SJCRH30 (cell line): ENCODE data around the gene TTF2. TPM values are rescaled to one million over a fixed set of nuclear protein-coding genes. Genes with fewer than 3 reads are reported as not detected.

ENCODE experiments used
- DNase-seq, 2 experiments: peaks; one replicate each; pipeline ENCODE4 v3.0.0-alpha.2; 2015 to 2020
- H3K27ac ChIP-seq: fragments of 250-450 bp; sonication (Bioruptor Pico); 2 replicates; pipeline ENCODE4 v1.5.1; 2020; ENCODE audit warnings: mild to moderate bottlenecking, moderate library complexity
- H3K27me3 ChIP-seq: fragments of 250-450 bp; sonication (Bioruptor Pico); 2 replicates; pipeline ENCODE4 v1.5.1; 2020; ENCODE audit warnings: mild to moderate bottlenecking, moderate library complexity
- H3K36me3 ChIP-seq: fragments of 250-450 bp; sonication (Bioruptor Pico); 2 replicates; pipeline ENCODE4 v1.5.1; 2020; ENCODE audit warnings: mild to moderate bottlenecking, moderate library complexity
- H3K4me1 ChIP-seq: fragments of 250-450 bp; sonication (Bioruptor Pico); 2 replicates; pipeline ENCODE4 v1.5.1; 2020; ENCODE audit warnings: mild to moderate bottlenecking, moderate library complexity
- H3K4me3 ChIP-seq: fragments of 250-450 bp; sonication (Bioruptor Pico); 2 replicates; pipeline ENCODE4 v1.5.1; 2020; ENCODE audit warnings: mild to moderate bottlenecking, moderate library complexity
- H3K9me3 ChIP-seq: fragments of 250-450 bp; sonication (Bioruptor Pico); replicated peaks from 2 replicates; pipeline ENCODE4 v1.5.1; 2020; ENCODE audit warnings: mild to moderate bottlenecking, moderate library complexity
- total RNA-seq: library from RNA; depleted of rRNA; stranded (reverse); fragments of >200 nt; shearing (Covaris generic); gene quantifications from 2 replicates; pipeline ENCODE4 v1.2.3, GENCODE V29; 2014; rRNA removed

TTF2 gene
- total RNA-seq = 58.4 and 61.3 TPM in 2 replicates

DNA sequence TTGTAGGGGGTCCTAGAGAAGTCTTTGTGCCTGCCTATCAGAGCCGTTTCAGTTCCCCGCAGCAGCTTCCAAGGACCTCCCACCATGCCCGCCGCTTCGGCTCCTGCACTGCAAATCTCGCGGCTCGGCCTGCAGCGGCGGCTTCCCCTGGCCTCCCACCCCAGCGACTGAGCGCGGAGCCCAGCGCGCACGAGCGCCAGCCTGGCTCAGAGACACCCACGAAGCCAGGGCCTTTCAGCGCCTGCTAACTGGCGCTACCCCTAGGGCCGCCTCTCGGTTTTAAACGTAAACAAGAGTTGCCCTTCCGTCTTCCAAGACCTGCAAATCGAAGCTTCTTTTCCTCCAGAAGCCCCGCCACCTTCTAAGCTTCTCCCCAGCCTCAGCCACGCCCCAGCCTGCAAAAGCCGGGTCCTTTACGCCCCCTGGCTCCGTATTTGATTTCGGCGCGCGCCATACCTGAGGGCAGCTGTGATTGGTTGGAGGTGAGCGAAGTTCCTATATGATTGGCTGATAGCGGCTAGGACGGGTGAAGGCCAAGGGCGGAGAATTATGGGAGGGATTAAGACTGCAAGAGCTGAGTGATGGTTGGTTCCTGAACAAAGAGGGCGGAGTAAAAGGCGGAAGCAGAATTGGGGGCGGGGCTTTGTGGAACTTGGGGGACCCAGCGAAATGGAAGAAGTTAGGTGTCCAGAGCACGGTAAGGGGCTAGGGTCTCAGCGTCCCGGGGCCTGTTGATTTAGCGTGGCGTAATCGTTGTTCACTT is at the start of gene TTF2:
Gene TTF2, plus strand, starts transcription at position 649 of the 763 bp plus-strand sequence. Its CDS starts 21 bp downstream, at position 670.
- H3K4me3 ChIP-seq = peak within 1 kb of the TSS; percentile 75
- H3K36me3 ChIP-seq = peaks cover 5% of the 10 kb centered on the region; the same call in 1 of the 2 replicates
- H3K27me3 ChIP-seq = no peaks in the 10 kb centered on the region
- peaks cover 10% of the 10 kb centered on the region for H3K4me1 ChIP-seq
- peak within 1 kb of the TSS; percentile 77 for H3K27ac ChIP-seq
- no peaks in the 10 kb centered on the region for H3K9me3 ChIP-seq
- DNase-seq = peak; percentile 98 to 100

DNA sequence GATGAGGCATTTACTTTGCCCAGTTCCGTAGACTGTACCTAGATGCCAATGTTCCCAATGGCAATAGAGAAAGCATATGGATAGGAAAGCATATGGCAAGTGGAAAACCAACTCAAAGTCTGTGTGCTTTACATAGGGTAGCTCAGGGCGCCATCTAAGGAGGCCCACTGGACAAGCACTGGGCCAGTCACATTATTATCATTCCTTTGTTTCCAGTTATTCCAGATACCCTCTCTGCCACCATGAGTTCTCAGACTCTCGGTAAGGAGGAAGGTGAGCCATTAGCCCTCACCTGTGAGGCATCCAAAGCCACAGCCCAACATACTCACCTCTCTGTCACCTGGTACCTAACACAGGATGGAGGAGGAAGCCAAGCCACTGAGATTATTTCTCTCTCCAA is 48.8 kb upstream of the TTF2 start:
- Histone ChIP-seq H3K27me3 (no peaks in the 10 kb centered on the region), H3K36me3 (no peaks in the 10 kb centered on the region)

DNA sequence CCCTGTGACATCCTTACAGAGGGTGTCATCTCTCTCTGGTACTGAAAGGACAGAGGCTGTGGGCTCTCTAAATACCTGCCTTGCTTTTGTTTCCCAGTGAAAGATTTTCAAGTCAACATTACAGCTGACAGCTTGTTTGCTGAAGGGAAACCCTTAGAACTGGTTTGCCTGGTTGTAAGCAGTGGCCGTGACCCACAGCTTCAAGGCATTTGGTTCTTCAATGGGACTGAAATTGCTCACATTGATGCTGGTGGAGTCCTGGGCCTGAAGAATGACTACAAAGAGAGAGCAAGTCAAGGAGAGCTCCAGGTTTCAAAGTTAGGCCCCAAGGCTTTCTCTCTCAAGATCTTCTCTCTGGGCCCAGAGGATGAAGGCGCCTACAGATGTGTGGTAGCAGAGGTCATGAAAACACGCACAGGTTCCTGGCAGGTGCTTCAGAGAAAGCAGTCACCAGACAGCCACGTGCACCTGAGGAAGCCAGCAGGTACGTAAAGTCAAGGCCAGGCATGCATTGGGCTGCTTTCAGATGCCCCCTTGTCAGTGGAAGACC is 46.7 kb upstream of the TTF2 start:
- H3K4me1 ChIP-seq = peaks cover 12% of the 10 kb centered on the region
- H3K27me3 ChIP-seq = no peaks in the 10 kb centered on the region
- H3K36me3 ChIP-seq = no peaks in the 10 kb centered on the region
- no peak for DNase-seq
- H3K27ac ChIP-seq = no peak overlapping the region
- H3K9me3 ChIP-seq = no peaks in the 10 kb centered on the region
- no peak overlapping the region for H3K4me3 ChIP-seq

More for the DNA sequence above, 48.8 kb upstream of the TTF2 start:
- H3K4me3 ChIP-seq = no peak overlapping the region
- no peak for DNase-seq
- H3K4me1 ChIP-seq = no peaks in the 10 kb centered on the region
- no peak overlapping the region for H3K27ac ChIP-seq
- no peaks in the 10 kb centered on the region for H3K9me3 ChIP-seq

DNA sequence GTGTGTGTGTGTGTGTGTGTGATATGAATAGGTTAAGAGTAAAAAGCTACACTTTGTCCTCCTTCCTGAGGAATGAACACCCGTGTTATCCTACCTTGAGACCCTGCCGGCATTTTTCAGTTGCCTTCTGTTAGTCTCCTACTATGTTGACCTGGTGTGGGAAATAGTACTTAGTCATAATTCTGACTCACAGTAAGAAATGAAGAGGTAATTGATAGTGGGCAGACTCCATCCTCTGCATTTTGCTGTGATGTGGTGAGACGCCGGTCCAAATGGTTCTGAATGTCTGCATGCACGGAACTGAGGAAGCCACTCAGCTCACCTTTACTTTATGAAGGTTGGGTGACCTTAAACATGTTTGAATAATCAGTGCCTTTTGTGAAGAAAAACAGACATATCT is 45.9 kb upstream of the TTF2 start:
- Histone ChIP-seq H3K27me3 (no peaks in the 10 kb centered on the region), H3K4me3 (no peak overlapping the region), H3K36me3 (no peaks in the 10 kb centered on the region), H3K9me3 (no peaks in the 10 kb centered on the region), H3K4me1 (peaks cover 13% of the 10 kb centered on the region), H3K27ac (no peak overlapping the region)
- no peak for DNase-seq

DNA sequence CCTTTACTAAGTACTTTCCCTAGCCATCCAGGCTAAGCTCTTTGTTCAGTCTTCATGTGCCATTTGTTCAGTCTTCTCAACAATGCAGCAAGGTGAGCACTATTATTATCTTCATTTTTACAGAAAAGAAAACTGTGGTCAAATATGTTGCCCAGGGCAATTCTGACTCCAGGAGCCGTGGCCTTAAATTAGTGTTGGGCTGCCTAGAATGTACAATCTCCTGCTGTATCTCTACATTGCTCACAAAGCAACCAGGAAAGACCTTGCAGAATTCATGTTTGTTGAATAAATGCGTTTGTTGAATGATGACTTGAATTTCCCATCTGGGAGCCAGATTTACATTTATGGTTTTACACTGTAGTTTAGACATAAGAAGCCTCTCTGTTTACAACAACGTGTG is 44.4 kb upstream of the TTF2 start:
- no peaks in the 10 kb centered on the region for H3K27me3 ChIP-seq
- no peak overlapping the region for H3K4me3 ChIP-seq
- no peak for DNase-seq
- H3K27ac ChIP-seq = no peak overlapping the region
- no peaks in the 10 kb centered on the region for H3K36me3 ChIP-seq
- H3K9me3 ChIP-seq = no peaks in the 10 kb centered on the region
- H3K4me1 ChIP-seq = peaks cover 13% of the 10 kb centered on the region

DNA sequence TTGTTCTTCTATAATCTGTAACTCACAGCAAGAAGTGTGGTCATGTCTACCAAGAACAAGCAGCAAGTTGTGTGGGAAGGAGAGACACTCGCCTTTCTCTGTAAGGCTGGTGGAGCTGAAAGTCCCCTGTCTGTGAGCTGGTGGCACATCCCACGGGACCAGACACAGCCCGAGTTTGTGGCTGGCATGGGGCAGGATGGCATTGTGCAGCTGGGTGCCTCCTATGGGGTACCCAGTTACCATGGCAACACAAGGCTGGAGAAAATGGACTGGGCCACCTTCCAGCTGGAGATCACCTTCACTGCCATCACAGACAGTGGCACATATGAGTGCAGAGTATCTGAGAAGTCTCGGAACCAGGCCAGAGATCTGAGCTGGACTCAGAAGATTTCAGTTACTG is 43.1 kb upstream of the TTF2 start:
- Histone ChIP-seq H3K4me1 (peaks cover 13% of the 10 kb centered on the region), H3K27ac (peak overlapping the region; percentile 59), H3K27me3 (no peaks in the 10 kb centered on the region), H3K4me3 (no peak overlapping the region), H3K9me3 (no peaks in the 10 kb centered on the region), H3K36me3 (no peaks in the 10 kb centered on the region)
- no peak for DNase-seq

DNA sequence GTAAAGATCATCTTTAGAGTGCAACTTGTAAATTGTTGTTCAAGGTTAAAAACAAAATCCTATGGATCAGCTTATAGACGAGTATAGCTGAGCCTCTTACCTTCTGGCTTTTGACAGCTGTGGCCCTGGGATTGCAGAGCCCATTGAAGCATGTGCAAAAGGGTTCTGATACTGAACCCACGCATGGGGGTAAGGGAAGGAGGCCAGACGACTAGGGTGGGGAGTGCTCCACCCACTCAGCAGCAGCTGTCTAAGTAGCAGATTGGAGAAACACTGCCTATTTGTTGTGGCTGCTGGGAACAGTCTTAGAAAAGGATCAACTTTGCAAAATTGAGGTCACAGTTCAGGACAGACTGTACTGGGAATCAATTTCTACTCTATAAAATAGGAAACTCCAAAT is 42.5 kb upstream of the TTF2 start:
- Histone ChIP-seq H3K4me1 (peaks cover 13% of the 10 kb centered on the region), H3K27me3 (no peaks in the 10 kb centered on the region), H3K9me3 (no peaks in the 10 kb centered on the region), H3K27ac (peak overlapping the region; percentile 59), H3K36me3 (no peaks in the 10 kb centered on the region), H3K4me3 (no peak overlapping the region)
- DNase-seq = peak; percentile 44 to 75

DNA sequence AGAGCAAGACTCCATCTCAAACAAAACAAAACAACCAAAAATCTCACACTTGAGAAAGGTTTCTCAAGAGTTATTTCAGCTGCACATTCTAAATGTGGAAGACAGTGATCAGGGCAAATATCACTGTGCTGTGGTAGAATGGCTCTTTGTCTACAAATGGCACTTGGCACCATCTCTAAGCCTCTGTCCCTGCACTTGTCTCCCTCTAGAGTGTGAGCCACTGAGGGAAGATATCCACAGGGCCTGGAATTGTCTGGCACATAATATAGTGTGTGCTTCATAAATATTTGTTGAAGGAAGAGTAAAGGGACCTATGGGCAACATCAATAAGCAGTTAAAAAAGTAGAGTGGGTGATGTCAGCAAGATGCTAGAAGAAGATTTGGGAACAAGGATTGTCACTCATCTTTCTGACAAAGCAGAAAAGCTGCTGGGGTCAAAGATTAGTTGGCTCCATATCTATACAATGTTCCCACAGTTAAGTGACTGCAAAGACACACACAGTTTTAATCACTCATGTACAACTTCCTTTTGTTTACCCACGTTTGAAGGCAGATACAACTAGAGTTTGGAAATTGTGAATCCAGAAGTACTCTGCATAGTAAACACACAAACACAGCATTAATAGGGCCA is 39.5 kb upstream of the TTF2 start:
- Histone ChIP-seq H3K27me3 (no peaks in the 10 kb centered on the region), H3K4me3 (no peak overlapping the region), H3K9me3 (no peaks in the 10 kb centered on the region), H3K4me1 (peaks cover 13% of the 10 kb centered on the region), H3K27ac (no peak overlapping the region), H3K36me3 (no peaks in the 10 kb centered on the region)
- no peak for DNase-seq

DNA sequence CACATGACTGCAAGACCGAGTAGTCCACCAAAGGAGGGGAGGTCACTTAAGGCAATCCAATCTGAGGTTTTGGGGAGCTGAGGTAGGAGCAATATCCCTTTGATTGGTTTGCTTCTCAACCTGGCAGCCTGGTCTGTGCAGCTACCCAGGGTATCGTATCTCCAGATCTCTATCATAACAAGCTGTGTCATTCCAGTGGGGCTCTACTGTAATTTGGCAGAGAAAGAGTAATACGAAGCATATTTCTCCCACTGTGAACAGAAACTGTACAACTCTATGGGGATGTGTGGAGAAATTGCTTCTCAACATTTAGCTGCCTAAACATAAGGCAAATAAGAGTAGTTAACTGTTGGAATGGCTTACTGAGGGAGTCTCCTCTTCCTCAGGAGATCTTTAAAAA is 38.0 kb upstream of the TTF2 start:
- no peaks in the 10 kb centered on the region for H3K9me3 ChIP-seq
- H3K27me3 ChIP-seq = no peaks in the 10 kb centered on the region
- no peak overlapping the region for H3K4me3 ChIP-seq
- DNase-seq = no peak
- peaks cover 13% of the 10 kb centered on the region for H3K4me1 ChIP-seq
- no peaks in the 10 kb centered on the region for H3K36me3 ChIP-seq
- H3K27ac ChIP-seq = no peak overlapping the region

DNA sequence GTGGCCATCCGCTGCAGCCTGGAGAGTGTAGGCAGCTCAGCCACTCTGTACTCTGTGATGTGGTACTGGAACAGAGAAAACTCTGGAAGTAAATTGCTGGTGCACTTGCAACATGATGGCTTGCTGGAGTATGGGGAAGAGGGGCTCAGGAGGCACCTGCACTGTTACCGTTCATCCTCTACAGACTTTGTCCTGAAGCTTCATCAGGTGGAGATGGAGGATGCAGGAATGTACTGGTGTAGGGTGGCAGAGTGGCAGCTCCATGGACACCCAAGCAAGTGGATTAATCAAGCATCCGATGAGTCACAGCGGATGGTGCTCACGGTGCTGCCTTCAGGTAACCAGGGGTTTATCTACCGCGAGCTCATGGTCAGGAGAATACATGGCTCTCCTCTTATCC is 34.6 kb upstream of the TTF2 start:
- no peak overlapping the region for H3K4me3 ChIP-seq
- no peaks in the 10 kb centered on the region for H3K4me1 ChIP-seq
- H3K27me3 ChIP-seq = no peaks in the 10 kb centered on the region
- H3K27ac ChIP-seq = no peak overlapping the region
- DNase-seq = no peak
- no peaks in the 10 kb centered on the region for H3K9me3 ChIP-seq
- H3K36me3 ChIP-seq = no peaks in the 10 kb centered on the region

DNA sequence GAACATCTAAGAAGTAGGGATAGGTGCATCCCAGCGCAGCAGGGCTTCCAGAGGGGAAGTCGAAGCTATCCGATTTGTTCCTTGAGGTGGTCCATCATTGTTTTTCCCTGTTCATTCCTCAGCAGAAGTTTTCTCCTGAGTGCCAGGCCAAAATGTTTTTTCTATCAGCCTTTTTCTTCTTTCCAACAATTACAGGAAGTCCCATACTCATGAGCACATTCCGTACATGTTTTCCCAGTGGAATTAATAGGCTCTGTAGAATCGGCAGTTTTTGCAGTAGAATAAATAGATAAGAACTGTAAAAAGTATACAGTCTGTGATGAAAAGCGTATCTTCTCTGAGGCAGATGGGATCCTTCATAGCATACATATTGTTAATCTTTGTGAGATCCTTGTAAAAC is 33.8 kb upstream of the TTF2 start:
- no peak for DNase-seq
- Histone ChIP-seq H3K4me1 (no peaks in the 10 kb centered on the region), H3K4me3 (no peak overlapping the region), H3K27ac (no peak overlapping the region), H3K27me3 (no peaks in the 10 kb centered on the region), H3K36me3 (no peaks in the 10 kb centered on the region), H3K9me3 (no peaks in the 10 kb centered on the region)

DNA sequence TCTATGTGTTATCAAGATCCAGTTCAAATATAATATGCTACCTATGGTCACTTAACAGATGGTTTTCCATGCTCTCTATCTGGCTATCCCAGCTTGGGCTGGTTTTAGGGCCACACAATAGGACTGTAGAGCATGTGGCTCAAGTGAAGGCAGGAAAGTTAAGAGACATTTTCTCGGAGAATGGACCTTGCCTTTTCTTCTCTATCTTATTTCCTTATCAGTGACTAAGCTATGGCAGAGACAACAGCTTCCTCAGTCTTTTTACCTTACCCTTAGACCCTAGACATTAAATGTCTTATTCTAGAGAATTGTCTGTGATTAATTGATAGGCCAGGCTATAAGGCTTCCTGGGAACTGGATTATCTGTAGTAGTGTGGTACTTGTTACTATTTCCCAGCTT is 30.4 kb upstream of the TTF2 start:
- no peaks in the 10 kb centered on the region for H3K4me1 ChIP-seq
- no peak overlapping the region for H3K27ac ChIP-seq
- H3K9me3 ChIP-seq = no peaks in the 10 kb centered on the region
- H3K27me3 ChIP-seq = no peaks in the 10 kb centered on the region
- no peaks in the 10 kb centered on the region for H3K36me3 ChIP-seq
- H3K4me3 ChIP-seq = no peak overlapping the region
- no peak for DNase-seq

DNA sequence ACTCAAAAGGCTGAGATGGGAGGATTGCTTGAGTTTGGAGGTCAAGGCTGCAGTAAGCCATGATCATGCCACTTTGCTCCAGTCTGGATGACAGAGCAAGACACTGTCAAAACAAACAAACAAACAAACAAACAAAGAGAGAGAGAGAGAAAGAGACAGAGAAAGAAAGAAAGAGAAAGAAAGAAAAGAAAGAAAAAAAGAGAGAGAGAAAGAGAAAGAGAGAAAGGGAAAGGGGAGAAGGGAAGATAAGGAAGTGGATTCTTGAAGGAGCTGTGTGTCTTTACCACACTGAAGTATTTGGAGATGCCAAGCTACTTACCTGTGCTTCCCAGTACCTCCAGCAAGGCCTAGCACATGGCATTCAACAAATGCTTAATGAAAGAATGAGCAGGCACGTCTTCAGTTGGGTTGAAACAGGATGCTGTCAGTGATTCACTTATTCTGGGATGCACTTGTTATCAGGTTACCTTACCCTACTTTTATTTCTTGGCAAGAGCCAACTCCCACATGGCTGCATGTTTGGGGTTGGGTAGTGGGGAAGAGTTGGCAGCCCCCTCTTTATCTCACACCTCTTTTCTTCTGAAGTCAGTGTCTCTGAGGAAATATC is 29.8 kb upstream of the TTF2 start:
- DNase-seq = no peak
- Histone ChIP-seq H3K27ac (no peak overlapping the region), H3K27me3 (no peaks in the 10 kb centered on the region), H3K36me3 (no peaks in the 10 kb centered on the region), H3K4me1 (no peaks in the 10 kb centered on the region), H3K4me3 (no peak overlapping the region), H3K9me3 (no peaks in the 10 kb centered on the region)

DNA sequence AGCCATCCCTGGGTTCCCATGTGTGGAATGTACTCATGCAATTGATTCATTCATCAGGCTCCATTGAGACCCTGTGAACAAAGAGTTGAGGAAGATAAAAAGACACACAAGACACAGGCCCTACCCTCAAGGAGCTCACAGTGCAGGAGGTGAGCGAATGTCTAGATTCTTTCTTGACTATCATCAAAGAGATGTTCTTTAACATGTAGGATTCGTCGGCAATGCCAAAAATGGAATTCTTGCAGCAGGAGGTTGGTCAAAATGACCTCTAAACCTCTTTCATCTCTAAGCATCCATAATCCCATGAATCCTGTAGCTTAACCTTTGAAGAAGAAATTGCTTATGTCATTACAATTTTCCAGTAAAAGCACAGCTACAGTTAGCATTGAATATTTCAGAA is 27.9 kb upstream of the TTF2 start:
- Histone ChIP-seq H3K4me1 (no peaks in the 10 kb centered on the region), H3K27me3 (no peaks in the 10 kb centered on the region), H3K27ac (no peak overlapping the region), H3K36me3 (no peaks in the 10 kb centered on the region), H3K4me3 (no peak overlapping the region), H3K9me3 (no peaks in the 10 kb centered on the region)
- no peak for DNase-seq
